Heart right ventricle (tissue), 16 donors: ENCODE results near the gene VSX1. TPM values are rescaled to one million over a fixed set of nuclear protein-coding genes. Genes with fewer than 3 reads are reported as not detected.
A peak's percentile ranks its signal among the peaks of the same experiment; 100 is the strongest.

Source experiments
- ATAC-seq, 8 donors: fragments of 200-7000 bp; cut with Tn5 transposase; one replicate each; pipeline ENCODE4 v1.9.1; 2020; ENCODE audit warnings: mild to moderate bottlenecking in 8 of 8, moderate library complexity in 8 of 8, moderate number of reproducible peaks in 1 of 8
- DNase-seq, 2 donors: peaks; one replicate each; pipeline ENCODE4 v3.0.0-alpha.2; 2020
- H3K27ac ChIP-seq, 10 donors: fragments of 200-600 bp; sonication (generic) in 2 of 10; one replicate each; pipeline versions ENCODE4 v1.5.0 to v1.8.0; 2020 to 2022; ENCODE audit warnings: mild to moderate bottlenecking in 3 of 10
- H3K27me3 ChIP-seq, 7 donors: fragments of 200-600 bp; one replicate each; pipeline ENCODE4 v1.8.0; 2021 to 2022; ENCODE audit warnings: mild to moderate bottlenecking in 2 of 7
- H3K36me3 ChIP-seq, 9 donors: fragments of 200-600 bp; sonication (generic) in 1 of 9; one replicate each; pipeline versions ENCODE4 v1.5.0 to v1.8.0; 2020 to 2022; ENCODE audit warnings: mild to moderate bottlenecking in 2 of 9
- H3K4me1 ChIP-seq, 9 donors: fragments of 200-600 bp; sonication (generic) in 1 of 9; one replicate each; pipeline versions ENCODE4 v1.5.0 to v1.8.0; 2020 to 2022; ENCODE audit warnings: mild to moderate bottlenecking in 4 of 9
- H3K4me3 ChIP-seq, 10 donors: fragments of 200-600 bp; sonication (generic) in 2 of 10; one replicate each; pipeline versions ENCODE4 v1.5.0 to v1.8.0; 2020 to 2022; ENCODE audit warnings: mild to moderate bottlenecking in 7 of 10, moderate library complexity in 2 of 10
- H3K9me3 ChIP-seq, 11 donors: fragments of 200-600 bp in 10 of 11; sonication (generic) in 2 of 11; one replicate each; pipeline versions ENCODE4 v1.5.0 to v1.8.0; 2013 to 2022; ENCODE audit warnings: mild to moderate bottlenecking in 2 of 11, control low read depth in 1 of 11, moderate library complexity in 1 of 11
- WGBS, 2 donors: extraction: QIAGEN DNeasy Blood & Tissue Kit; methylation state at CpG; one replicate each; pipeline ENCODE4 v1.1.7; 2013; ENCODE audit warnings: inconsistent platforms in 1 of 2; 5-methylcytosine and 5-hydroxymethylcytosine counted together
- intact Hi-C, 10 donors: fragments of 100-400 bp; cut with DNase I; formaldehyde crosslinking; loops; one replicate each; pipeline versions ENCODE4 v1.11.1 to v1.14.2; 2022
- polyA plus RNA-seq, 2 donors: library from polyadenylated mRNA; stranded (reverse); fragments of 200-250 nt; gene quantifications; one replicate each; pipeline ENCODE4 v1.2.3, GENCODE V29; 2013
- total RNA-seq, 10 donors: library from RNA; stranded (reverse); fragmentation: NEBNext Ultra II Directional in 3 of 10; extraction: Animal tissue kit (Norgen Biotek cat#: 25700) in 3 of 10; gene quantifications; one replicate each; pipeline versions ENCODE4 v1.2.1 to v1.2.4, GENCODE V29; 2021 to 2023
- TF ChIP-seq, protein P1 (sequence below), 9 donors: fragments of 200-600 bp; sonication (generic) in 2 of 9; IDR thresholded peaks; one replicate each; pipeline versions ENCODE4 v1.5.0 to v1.8.0; 2021 to 2022; ENCODE audit warnings: antibody characterized with exemption in 9 of 9, mild to moderate bottlenecking in 5 of 9, moderate library complexity in 1 of 9
- donor health status: Arrhythmogenic right ventricular cardiomyopathy.
- donor health status: ischemic (EF 13 %, LVEDD 7.1; RV severe dilation, severe dysfunction).
- donor health status: healthy with polysubstance abuse.
- donor health status: DM: no; HTN: yes; CAD: no.
- donor health status: DM: no; HTN: no; CAD: no.
- donor health status: ischemic (EF 25% LVEDD 6.9; RV normal size, moderate dysfunction).
- donor health status: ischemic (EF 25% LVEDD 5.7; RV mildly dilated, moderate dysfunction).
- donor health status: healthy.
- donor health status: DM: yes; HTN: yes; CAD: no.
- donor health status: Ischemic cardiomyopathy.
- donor health status: ischemic (EF 35%, LVEDD 5.7; RV mildly dilated, moderate dysfunction).
- donor health status: nonischemic (EF 11% LVEDD 7.7; RV severe dilation, severe dysfunction).
- donor health status: DM: yes; HTN: yes; CAD: no.
- donor health status: PGD.
- donor health status: ischemic (EF 29% LVEDD 5.4; RV normal size, mild dysfunction).
- donor health status: nonischemic (EF 23%, LVEDD 6.1; RV moderate dilation, normal function).

VSX1 gene
- total and polyA plus RNA-seq, 12 donors = 0.16 to 0.79 (median 0.34) TPM; not detected in 2

DNA sequence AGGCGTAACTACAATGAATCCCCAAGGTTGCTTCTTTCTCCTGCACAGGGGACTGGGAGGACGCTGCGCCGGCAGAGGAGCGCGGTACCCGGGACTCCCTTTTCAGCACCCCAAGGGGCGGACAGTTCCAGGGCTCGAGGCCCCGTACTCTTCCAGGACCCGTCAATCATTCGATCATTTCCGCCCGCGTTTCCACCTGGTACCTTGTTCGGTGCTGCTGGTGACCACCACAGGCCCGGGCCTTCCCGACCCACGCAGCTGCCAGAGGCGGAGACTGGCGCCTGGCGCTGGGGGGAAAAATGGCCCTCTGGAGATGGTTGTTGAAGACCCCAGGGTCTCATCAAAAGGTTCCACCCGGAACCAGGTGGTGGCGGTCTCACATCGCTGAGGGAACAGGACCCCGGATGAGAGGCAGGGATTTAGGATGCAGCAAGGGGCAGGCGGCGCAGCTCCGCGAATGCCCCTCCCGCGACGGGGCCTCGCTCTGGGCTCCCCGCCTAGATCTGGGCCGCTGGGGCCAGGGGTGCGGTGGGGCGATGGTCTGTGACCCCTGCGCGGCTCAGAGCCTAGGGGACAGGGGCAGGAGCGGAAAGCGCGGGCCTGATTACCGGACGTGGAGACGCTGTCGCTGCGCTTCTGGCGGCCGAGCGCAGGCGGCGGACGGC is 744 bp downstream of the VSX1 start:
- H3K4me1 ChIP-seq = peaks cover 2 to 50% (median 36%) of the 10 kb centered on the region in 9 donors
- ATAC-seq = peak in 5 of 8 donors; percentile 30 to 50 (median 37)
- DNase-seq = no peak
- intact Hi-C loops = loop anchor here in 6 of 10 donors (2.0 to 10.0 kb wide), 4 partner anchors 94 to 316 kb away; no protein-coding TSS in a partner anchor
- no peaks in the 10 kb centered on the region for H3K9me3 ChIP-seq
- no peak overlapping the region for H3K27ac ChIP-seq
- no peaks in the 10 kb centered on the region for H3K36me3 ChIP-seq
- WGBS, 2 donors = 2 to 3% methylated on average over 54 of the region's 54 CpGs
- peak overlapping the region in 1 of 10 donors; percentile 3 for H3K4me3 ChIP-seq
- TF ChIP-seq, protein P1, sequence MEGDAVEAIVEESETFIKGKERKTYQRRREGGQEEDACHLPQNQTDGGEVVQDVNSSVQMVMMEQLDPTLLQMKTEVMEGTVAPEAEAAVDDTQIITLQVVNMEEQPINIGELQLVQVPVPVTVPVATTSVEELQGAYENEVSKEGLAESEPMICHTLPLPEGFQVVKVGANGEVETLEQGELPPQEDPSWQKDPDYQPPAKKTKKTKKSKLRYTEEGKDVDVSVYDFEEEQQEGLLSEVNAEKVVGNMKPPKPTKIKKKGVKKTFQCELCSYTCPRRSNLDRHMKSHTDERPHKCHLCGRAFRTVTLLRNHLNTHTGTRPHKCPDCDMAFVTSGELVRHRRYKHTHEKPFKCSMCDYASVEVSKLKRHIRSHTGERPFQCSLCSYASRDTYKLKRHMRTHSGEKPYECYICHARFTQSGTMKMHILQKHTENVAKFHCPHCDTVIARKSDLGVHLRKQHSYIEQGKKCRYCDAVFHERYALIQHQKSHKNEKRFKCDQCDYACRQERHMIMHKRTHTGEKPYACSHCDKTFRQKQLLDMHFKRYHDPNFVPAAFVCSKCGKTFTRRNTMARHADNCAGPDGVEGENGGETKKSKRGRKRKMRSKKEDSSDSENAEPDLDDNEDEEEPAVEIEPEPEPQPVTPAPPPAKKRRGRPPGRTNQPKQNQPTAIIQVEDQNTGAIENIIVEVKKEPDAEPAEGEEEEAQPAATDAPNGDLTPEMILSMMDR (IDR thresholded peaks at IDR 0.05) = no peak
- H3K27me3 ChIP-seq = peaks cover 39 to 100% (median 95%) of the 10 kb centered on the region in 7 donors

DNA sequence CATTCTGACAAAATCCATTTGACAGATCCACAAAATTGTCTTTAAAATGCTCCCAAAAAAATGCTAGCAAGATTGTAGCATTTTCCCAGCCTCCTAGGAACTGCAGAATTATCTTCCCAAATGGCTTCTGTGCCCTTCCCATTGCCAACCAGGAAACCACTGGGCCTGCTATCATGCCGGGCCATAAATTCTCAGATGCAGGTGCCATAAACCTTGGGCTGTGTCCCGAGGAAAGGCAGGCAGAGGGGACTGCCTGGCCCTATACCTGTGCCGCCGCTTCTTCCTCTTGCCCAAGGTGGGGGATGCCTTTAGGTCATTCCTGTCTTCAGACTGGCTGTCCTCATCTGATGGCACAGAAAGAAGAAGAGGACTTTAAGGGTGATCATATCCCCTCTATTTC is 2.8 kb downstream of the VSX1 start:
- H3K4me1 ChIP-seq = peaks cover 2 to 41% (median 28%) of the 10 kb centered on the region in 9 donors
- peaks cover 25 to 100% (median 79%) of the 10 kb centered on the region in 7 donors for H3K27me3 ChIP-seq
- intact Hi-C loops = loop anchor here in 4 of 10 donors (2.0 to 10.0 kb wide), 5 partner anchors 66 to 326 kb away; partner anchors contain the start of genes ABHD12 (in 1 of the 4) and GINS1 (in 1 of the 4)
- TF ChIP-seq, protein P1 (IDR thresholded peaks at IDR 0.05) = no peak
- WGBS, 2 donors = 76 to 79% methylated on average over 4 of the region's 4 CpGs
- H3K9me3 ChIP-seq = no peaks in the 10 kb centered on the region
- DNase-seq (no peak), ATAC-seq (no peak)
- no peaks in the 10 kb centered on the region for H3K36me3 ChIP-seq
- no peak overlapping the region for H3K4me3 ChIP-seq
- no peak overlapping the region for H3K27ac ChIP-seq

DNA sequence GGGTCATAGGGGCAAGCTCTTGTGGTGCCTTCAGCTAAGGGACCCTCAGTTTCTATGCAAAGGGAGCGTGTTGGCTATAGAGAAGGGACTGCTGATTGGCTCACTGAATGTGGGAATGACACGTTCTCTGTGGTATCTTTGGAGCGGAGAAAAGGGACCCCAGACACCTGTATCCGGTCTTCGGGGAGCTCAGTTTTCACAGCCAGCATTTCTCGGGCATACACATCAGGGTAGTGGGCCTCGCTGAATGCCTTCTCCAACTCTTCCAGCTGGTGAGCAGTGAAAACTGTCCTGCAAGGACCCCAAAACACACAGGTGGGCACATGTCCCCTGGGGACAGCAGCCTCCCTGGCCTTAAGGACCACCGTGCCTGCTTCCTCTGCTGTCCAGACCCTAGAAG is 3.3 kb downstream of the VSX1 start:
- 78 to 84% methylated on average over 8 of the region's 8 CpGs for WGBS, 2 donors
- intact Hi-C loops = loop anchor here in 4 of 10 donors (2.0 to 10.0 kb wide), 5 partner anchors 66 to 326 kb away; partner anchors contain the start of genes ABHD12 (in 1 of the 4) and GINS1 (in 1 of the 4)
- Histone ChIP-seq H3K27me3 (peaks cover 25 to 98% (median 76%) of the 10 kb centered on the region in 7 donors), H3K27ac (no peak overlapping the region), H3K36me3 (no peaks in the 10 kb centered on the region), H3K9me3 (no peaks in the 10 kb centered on the region), H3K4me3 (no peak overlapping the region), H3K4me1 (peaks cover 2 to 36% (median 23%) of the 10 kb centered on the region in 9 donors)
- DNase-seq = no peak
- ATAC-seq = no peak
- TF ChIP-seq, protein P1 (IDR thresholded peaks at IDR 0.05) = no peak

DNA sequence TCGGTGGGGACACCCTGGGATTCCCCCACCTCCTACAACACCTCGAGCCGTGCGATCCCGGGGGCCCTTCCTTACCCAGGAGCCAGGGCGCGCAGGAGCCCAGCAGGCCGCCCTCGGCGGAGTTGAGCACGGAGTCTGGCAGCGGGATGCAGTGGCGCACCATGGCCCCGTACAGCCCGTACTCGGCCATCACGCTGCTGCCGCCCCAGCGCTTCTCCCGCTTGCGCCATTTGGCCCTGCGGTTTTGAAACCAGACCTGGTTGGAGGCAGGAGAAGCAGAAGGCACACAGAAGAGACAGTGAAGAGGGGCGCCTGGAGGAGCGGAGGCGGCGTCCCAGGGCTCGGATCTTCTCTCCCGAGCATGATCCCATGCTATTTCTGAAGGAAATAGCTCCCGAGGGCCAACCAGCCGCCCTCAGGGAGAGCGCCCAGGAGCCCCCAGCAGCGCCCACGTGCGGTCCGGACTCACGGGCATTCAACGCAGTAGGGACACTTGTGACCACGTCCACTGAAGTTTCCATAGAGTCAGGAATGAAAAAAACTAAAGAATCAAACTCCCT is 4.3 kb downstream of the VSX1 start:
- DNase-seq = peak in 1 of 2 donors; percentile 48
- Histone ChIP-seq H3K4me3 (peak overlapping the region in 9 of 10 donors; percentile 5 to 50 (median 36)), H3K27me3 (peaks cover 20 to 98% (median 70%) of the 10 kb centered on the region in 7 donors), H3K27ac (peak overlapping the region in 1 of 10 donors; percentile 20), H3K36me3 (no peaks in the 10 kb centered on the region), H3K9me3 (no peaks in the 10 kb centered on the region), H3K4me1 (peaks cover 2 to 28% (median 21%) of the 10 kb centered on the region in 9 donors)
- intact Hi-C loops = loop anchor here in 4 of 10 donors (2.0 to 10.0 kb wide), 5 partner anchors 67 to 327 kb away; partner anchors contain the start of genes ABHD12 (in 1 of the 4) and GINS1 (in 1 of the 4)
- peak; percentile 41 to 87 (median 80) for ATAC-seq
- TF ChIP-seq, protein P1 (IDR thresholded peaks at IDR 0.05) = peak in 1 of 9 donors; percentile 15
- 3 to 4% methylated on average over 38 of the region's 38 CpGs for WGBS, 2 donors
